Measurements from ENCODE around the gene PLB1.

The PLB1 gene

DNA sequence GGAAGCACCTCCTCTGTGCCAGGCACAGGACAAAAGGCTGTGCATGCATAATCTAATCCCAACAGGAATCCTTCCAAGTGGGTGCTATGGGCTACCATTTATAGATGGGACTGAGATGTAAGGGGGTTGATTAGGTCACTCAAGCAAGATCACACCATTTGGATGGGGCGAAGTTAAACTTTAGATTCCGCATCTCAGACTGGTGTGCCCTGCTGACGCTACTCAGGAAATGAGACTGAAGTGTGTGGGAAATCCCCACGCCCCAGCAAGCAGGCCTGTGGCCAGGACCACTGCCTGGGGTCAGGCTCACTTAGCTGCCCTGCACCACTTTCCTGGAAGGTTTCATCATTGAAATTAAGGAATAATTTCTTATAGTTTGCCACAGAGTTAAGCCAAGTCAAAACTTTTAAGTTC lies 185.3 kb downstream of the PLB1 start:
- H3K27me3 ChIP-seq (ENCODE audit: control insufficient read depth, insufficient read depth, low read length) = no peaks in the 10 kb centered on the region
- H3K4me1 ChIP-seq (ENCODE audit: control insufficient read depth, insufficient read depth, low read length) = peaks cover 4% of the 10 kb centered on the region
- H3K36me3 ChIP-seq (ENCODE audit: control insufficient read depth, insufficient read depth, low read length) = no peaks in the 10 kb centered on the region
- H3K9me3 ChIP-seq (ENCODE audit: control insufficient read depth, insufficient read depth, low read length) = no peaks in the 10 kb centered on the region
- H3K4me3 ChIP-seq (ENCODE audit: low read depth, low read length) = no peak overlapping the region
- no peak overlapping the region for H3K9ac ChIP-seq (ENCODE audit: low read depth, low read length)

DNA sequence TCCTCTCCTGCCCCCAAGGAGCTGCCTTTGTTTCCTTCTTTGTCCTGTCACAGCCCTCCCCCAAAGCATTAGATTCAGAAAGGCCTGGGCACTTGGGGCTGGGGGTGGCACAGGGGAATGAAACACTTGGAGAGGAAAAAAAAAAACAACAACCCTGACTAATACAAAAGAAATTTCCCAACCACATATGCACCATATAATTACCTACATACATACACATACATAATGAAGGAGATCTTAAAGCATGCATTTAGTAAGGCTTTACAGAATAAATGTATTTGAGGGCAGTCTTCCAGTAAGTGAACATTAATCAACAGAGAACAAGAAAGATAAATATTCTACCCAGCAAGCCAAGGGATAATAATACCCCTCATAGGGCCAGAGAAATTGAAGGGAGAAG lies 185.7 kb downstream of the PLB1 start:
- H3K27me3 ChIP-seq (ENCODE audit: control insufficient read depth, insufficient read depth, low read length) = no peaks in the 10 kb centered on the region
- H3K36me3 ChIP-seq (ENCODE audit: control insufficient read depth, insufficient read depth, low read length) = no peaks in the 10 kb centered on the region
- H3K9me3 ChIP-seq (ENCODE audit: control insufficient read depth, insufficient read depth, low read length) = no peaks in the 10 kb centered on the region
- H3K4me3 ChIP-seq (ENCODE audit: low read depth, low read length) = no peak overlapping the region
- no peak overlapping the region for H3K9ac ChIP-seq (ENCODE audit: low read depth, low read length)
- peaks cover 4% of the 10 kb centered on the region for H3K4me1 ChIP-seq (ENCODE audit: control insufficient read depth, insufficient read depth, low read length)

DNA sequence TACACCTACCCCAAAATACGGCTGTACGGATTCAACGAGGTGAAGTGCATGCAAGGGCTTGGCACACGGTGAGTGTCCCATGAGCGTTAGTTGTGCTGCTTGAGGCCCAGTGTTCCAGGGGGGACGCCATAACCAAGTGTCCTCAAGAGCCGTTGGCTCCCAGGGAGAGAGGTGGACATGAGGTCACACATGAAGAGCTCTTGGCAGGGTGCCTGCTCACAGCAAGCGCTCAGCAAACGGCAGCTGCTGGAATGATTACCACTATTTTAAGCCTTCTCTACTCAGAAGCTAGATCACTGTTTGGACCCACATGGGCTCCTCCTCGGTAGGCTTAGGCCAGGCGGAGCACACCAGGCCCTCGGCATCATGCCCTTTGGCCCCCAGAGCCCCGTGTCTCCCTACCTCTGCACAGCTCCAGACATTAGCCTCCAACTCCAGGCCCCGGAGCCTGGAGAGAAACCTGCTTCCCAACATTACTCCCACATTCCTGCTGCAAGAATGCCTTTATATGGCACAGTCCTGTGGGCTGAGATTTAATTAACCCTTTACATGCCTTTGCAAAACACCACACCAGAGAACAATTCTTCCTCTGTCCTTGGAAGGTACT lies 187.3 kb downstream of the PLB1 start:
- Histone ChIP-seq H3K36me3 (ENCODE audit: control insufficient read depth, insufficient read depth, low read length) (no peaks in the 10 kb centered on the region), H3K9ac (ENCODE audit: low read depth, low read length) (no peak overlapping the region), H3K9me3 (ENCODE audit: control insufficient read depth, insufficient read depth, low read length) (no peaks in the 10 kb centered on the region), H3K4me3 (ENCODE audit: low read depth, low read length) (no peak overlapping the region), H3K27me3 (ENCODE audit: control insufficient read depth, insufficient read depth, low read length) (no peaks in the 10 kb centered on the region), H3K4me1 (ENCODE audit: control insufficient read depth, insufficient read depth, low read length) (peaks cover 4% of the 10 kb centered on the region)

DNA sequence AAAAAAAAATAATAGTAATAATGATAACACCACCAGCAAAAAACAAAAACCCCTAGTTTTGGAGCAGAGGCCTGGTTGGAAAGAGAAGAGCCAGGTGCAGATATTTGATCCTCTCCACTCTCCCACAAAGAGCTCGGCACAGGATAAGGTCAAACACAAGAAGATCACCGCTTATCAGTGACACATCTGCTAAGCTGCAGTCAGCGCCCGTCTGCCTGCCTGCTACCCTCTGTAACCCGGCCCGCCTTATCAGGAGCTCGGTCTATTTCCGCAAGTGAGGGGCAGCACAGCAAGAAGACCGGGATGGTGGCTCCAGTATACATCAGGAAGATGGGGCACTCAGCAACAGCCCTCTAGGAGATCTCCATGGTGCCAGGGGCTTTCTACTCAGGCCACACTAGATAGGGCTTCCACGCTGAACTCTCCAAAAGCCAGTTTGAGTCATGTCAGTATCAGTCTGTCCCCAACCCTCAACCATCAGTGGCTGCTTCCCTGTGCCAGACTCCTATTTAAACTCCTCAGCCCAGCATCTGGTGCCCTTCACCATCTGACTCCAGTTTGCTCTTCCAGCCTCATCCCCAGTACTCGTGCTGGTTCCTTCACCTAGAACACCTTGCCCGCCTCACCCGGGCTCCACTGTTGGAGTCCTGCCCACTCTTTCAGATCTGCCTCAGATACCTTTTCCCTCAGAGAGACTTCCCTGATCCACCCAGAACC lies 188.4 kb downstream of the PLB1 start:
- Histone ChIP-seq H3K9me3 (ENCODE audit: control insufficient read depth, insufficient read depth, low read length) (no peaks in the 10 kb centered on the region), H3K4me3 (ENCODE audit: low read depth, low read length) (no peak overlapping the region), H3K27me3 (ENCODE audit: control insufficient read depth, insufficient read depth, low read length) (no peaks in the 10 kb centered on the region), H3K36me3 (ENCODE audit: control insufficient read depth, insufficient read depth, low read length) (no peaks in the 10 kb centered on the region), H3K4me1 (ENCODE audit: control insufficient read depth, insufficient read depth, low read length) (peaks cover 4% of the 10 kb centered on the region), H3K9ac (ENCODE audit: low read depth, low read length) (no peak overlapping the region)

DNA sequence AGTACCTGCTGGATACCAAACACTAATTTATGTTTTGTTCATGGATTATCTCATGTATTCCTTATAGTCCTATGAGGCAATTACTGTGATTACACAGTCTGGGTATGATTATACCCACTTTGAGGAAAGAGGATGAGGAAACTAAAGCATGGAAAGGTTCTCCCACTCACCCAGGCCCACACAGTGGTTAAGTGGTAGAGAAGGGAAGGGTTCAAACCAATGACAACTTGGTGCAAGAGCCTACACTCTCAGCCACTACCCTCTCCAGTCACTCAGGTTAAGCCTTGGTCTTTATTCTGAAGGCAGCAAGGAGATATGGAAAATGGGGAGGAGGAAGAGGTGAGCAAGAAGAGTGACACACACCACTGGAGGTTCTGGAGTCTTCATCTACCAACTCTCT lies 191.3 kb downstream of the PLB1 start:
- H3K36me3 ChIP-seq (ENCODE audit: control insufficient read depth, insufficient read depth, low read length) = no peaks in the 10 kb centered on the region
- H3K4me1 ChIP-seq (ENCODE audit: control insufficient read depth, insufficient read depth, low read length) = no peaks in the 10 kb centered on the region
- no peak overlapping the region for H3K4me3 ChIP-seq (ENCODE audit: low read depth, low read length)
- H3K27me3 ChIP-seq (ENCODE audit: control insufficient read depth, insufficient read depth, low read length) = no peaks in the 10 kb centered on the region
- H3K9ac ChIP-seq (ENCODE audit: low read depth, low read length) = no peak overlapping the region
- H3K9me3 ChIP-seq (ENCODE audit: control insufficient read depth, insufficient read depth, low read length) = no peaks in the 10 kb centered on the region

DNA sequence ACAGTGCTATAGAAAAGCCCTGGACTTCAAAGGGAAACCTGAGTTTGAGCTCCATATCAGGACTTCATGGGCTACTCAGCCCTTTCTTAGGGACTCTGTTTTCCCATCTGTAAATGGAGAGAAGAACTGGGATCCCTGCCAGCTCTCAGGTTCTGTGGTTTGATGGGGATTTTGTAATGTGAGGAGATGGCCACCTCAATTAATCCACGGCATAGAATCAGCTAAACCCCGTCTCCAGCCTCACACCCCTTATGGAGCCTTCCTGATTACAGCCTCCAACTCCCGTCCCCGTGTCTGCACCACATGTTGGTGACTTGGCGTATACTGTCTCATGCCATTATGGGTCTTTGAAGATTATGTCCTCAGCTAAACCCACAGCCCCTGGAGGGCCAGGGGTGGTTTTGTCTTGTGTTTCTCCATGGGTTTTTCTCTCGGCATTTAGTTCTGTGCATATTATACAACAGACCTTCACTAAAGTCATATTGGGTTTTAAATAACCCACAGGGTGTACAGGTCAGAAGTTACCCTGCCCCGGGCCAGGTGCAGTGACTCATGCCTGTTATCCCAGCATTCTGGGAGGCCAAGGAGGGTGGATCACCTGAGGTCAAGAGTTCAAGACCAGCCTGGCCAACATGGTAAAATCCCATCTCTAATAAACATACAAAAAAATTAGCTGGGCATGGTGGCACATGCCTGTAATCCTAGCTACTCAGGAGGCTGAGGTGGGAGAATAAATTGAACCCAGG lies 192.0 kb downstream of the PLB1 start:
- Histone ChIP-seq H3K4me1 (ENCODE audit: control insufficient read depth, insufficient read depth, low read length) (no peaks in the 10 kb centered on the region), H3K27me3 (ENCODE audit: control insufficient read depth, insufficient read depth, low read length) (no peaks in the 10 kb centered on the region), H3K9ac (ENCODE audit: low read depth, low read length) (no peak overlapping the region)

DNA sequence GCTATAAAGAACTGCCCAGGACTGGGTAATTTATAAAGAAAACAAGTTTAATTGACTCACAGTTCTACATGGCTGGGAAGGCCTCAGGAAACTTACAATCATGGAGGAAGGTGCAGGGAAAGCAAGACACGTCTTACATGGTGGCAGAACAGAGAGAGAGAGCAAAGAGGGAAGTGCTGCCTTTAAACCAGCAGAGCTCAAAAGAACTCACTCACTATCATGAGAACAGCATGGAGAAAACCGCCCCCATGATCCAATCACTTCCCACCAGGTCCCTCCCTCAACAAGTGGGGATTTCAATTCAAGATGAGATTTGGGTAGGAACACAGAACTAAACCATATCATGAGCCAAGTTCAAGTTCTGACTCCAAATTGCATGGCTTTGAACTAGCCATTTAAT lies 193.0 kb downstream of the PLB1 start:
- H3K4me3 ChIP-seq (ENCODE audit: low read depth, low read length) = no peak overlapping the region
- no peaks in the 10 kb centered on the region for H3K9me3 ChIP-seq (ENCODE audit: control insufficient read depth, insufficient read depth, low read length)
- H3K36me3 ChIP-seq (ENCODE audit: control insufficient read depth, insufficient read depth, low read length) = no peaks in the 10 kb centered on the region
- no peaks in the 10 kb centered on the region for H3K4me1 ChIP-seq (ENCODE audit: control insufficient read depth, insufficient read depth, low read length)
- no peaks in the 10 kb centered on the region for H3K27me3 ChIP-seq (ENCODE audit: control insufficient read depth, insufficient read depth, low read length)
- H3K9ac ChIP-seq (ENCODE audit: low read depth, low read length) = no peak overlapping the region

More for the DNA sequence above, 192.0 kb downstream of the PLB1 start:
- Histone ChIP-seq H3K9me3 (ENCODE audit: control insufficient read depth, insufficient read depth, low read length) (no peaks in the 10 kb centered on the region), H3K4me3 (ENCODE audit: low read depth, low read length) (no peak overlapping the region), H3K36me3 (ENCODE audit: control insufficient read depth, insufficient read depth, low read length) (no peaks in the 10 kb centered on the region)

DNA sequence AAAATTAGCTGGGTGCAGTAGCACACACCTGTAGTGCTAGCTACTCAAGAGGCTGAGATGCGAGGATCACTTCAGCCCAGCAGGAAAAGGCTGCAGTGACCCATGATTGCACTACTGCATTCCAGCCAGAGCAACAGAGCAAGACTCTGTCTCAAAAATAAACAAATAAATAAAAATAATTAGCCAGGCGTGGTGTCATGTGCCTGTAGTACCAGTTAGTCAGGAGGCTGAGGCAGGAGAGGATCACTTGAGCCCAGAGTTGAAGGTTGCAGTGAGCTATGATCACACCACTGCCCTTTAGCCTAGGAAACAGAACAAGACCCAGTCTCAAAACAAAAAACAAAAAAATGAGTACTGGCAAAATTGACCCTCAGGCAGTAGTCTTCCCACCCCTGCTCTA lies 193.9 kb downstream of the PLB1 start:
- Histone ChIP-seq H3K4me3 (ENCODE audit: low read depth, low read length) (no peak overlapping the region), H3K9me3 (ENCODE audit: control insufficient read depth, insufficient read depth, low read length) (no peaks in the 10 kb centered on the region), H3K27me3 (ENCODE audit: control insufficient read depth, insufficient read depth, low read length) (no peaks in the 10 kb centered on the region), H3K36me3 (ENCODE audit: control insufficient read depth, insufficient read depth, low read length) (no peaks in the 10 kb centered on the region), H3K4me1 (ENCODE audit: control insufficient read depth, insufficient read depth, low read length) (no peaks in the 10 kb centered on the region), H3K9ac (ENCODE audit: low read depth, low read length) (no peak overlapping the region)

DNA sequence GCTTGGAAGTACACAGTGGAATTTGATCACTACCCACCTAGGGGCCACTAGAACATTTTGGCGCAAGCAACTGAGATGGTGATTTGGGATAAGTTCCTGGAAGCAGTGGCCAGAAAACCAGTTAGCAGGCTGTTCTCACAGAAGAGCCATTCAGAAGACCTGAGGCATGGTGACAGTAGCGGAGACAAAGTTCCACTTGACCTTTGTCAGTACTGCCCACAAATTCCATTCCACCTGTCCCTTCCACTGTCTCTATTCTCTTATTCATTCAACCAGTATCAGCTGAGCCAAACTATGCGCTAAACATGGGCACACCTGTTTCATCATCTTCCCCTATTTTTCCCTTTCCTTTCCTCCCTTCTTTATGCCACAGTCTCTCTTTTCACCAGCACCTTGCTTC lies 196.6 kb downstream of the PLB1 start:
- Histone ChIP-seq H3K9ac (ENCODE audit: low read depth, low read length) (no peak overlapping the region), H3K27me3 (ENCODE audit: control insufficient read depth, insufficient read depth, low read length) (no peaks in the 10 kb centered on the region), H3K4me1 (ENCODE audit: control insufficient read depth, insufficient read depth, low read length) (peaks cover 12% of the 10 kb centered on the region), H3K4me3 (ENCODE audit: low read depth, low read length) (no peak overlapping the region), H3K9me3 (ENCODE audit: control insufficient read depth, insufficient read depth, low read length) (no peaks in the 10 kb centered on the region), H3K36me3 (ENCODE audit: control insufficient read depth, insufficient read depth, low read length) (no peaks in the 10 kb centered on the region)

DNA sequence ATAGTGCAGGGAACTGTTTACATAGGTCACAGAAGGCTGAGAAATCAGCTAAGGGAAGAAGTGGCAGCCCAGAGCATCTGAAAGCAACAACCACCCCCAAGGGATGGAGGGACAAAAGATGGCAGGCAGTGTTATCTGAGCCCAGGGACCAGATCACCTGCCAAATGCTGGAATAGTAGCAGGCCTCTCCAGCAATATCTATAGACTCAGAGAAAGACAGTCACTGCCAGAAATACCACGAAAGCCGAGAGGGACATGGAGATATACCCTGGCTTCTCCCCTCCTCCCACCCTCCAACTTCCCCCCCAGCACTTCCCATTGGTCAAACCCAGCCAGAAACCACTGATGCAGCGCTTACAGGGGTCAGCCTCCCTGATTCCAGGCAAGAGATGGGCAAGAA lies 197.4 kb downstream of the PLB1 start:
- no peak overlapping the region for H3K4me3 ChIP-seq (ENCODE audit: low read depth, low read length)
- peaks cover 12% of the 10 kb centered on the region for H3K4me1 ChIP-seq (ENCODE audit: control insufficient read depth, insufficient read depth, low read length)
- H3K9me3 ChIP-seq (ENCODE audit: control insufficient read depth, insufficient read depth, low read length) = no peaks in the 10 kb centered on the region
- no peak overlapping the region for H3K9ac ChIP-seq (ENCODE audit: low read depth, low read length)
- H3K27me3 ChIP-seq (ENCODE audit: control insufficient read depth, insufficient read depth, low read length) = no peaks in the 10 kb centered on the region
- no peaks in the 10 kb centered on the region for H3K36me3 ChIP-seq (ENCODE audit: control insufficient read depth, insufficient read depth, low read length)
